ENCODE data around the gene RGS7. TPM values are rescaled to one million over a fixed set of nuclear protein-coding genes. Genes with fewer than 3 reads are reported as not detected.

RGS7 gene
- polyA plus RNA-seq, 2 of the 4 experiments (the other 2 are of a cell fraction) = 0.08 TPM; not detected in 1

GRCh38 chr1:240987928-240988327 lies 369.1 kb downstream of the RGS7 start:
- no peaks in the 10 kb centered on the region for H3K9me3 ChIP-seq
- POLR2A ChIA-PET = no interaction called here
- no peak overlapping the region for H3K4me3 ChIP-seq
- WGBS (ENCODE audit: missing lambda C conversion rate) = 3% methylated on average over 5 of the region's 5 CpGs
- TF ChIP-seq MAFK (IDR thresholded peaks at IDR 0.05; ENCODE audit: partially characterized antibody) (peak; percentile 19), MYC (IDR thresholded peaks at IDR 0.05; ENCODE audit: borderline replicate concordance, low read length) (no peak), FOSL2 (IDR thresholded peaks at IDR 0.05) (no peak), FOSL2 (CRISPR knock-in tag; IDR thresholded peaks at IDR 0.05) (peak; percentile 56), NFE2L2 (conservative IDR thresholded peaks at IDR 0.05; ENCODE audit: low read length) (no peak), BCL3 (IDR thresholded peaks at IDR 0.05) (no peak)
- FAIRE-seq (peak; percentile 65), ATAC-seq (no peak), DNase-seq (ENCODE audit: low read depth in 1 of 2, low spot score in 1 of 2) (peak in 1 of 2 experiments; percentile 10)
- H3K27ac ChIP-seq = no peak overlapping the region
- no peak overlapping the region for H3K4me2 ChIP-seq
- CTCF ChIA-PET = no interaction called here
- no peaks in the 10 kb centered on the region for H3K4me1 ChIP-seq

DNA sequence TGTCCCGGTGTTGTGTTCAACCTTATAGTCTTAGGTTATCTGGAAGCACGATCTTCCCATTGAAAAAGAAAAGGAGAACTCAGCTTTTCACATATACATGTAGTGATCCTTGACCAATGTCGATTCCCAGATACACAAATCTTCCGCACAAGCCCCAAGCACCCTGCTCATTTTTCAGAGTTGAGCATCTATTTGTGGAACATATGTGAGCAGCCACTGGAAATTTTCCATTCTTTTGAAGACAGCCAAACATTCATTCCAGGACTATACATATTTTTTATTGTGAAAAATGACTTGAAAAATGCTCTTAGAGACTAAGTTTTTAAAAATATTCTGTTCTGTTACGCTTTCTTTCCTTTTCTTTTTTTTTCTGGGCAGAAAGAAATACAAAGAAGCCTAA lies 371.9 kb downstream of the RGS7 start:
- ChIA-PET CTCF (no interaction called here), POLR2A (no interaction called here)
- ATAC-seq = no peak
- no peak for FAIRE-seq
- Histone ChIP-seq H3K4me1 (no peaks in the 10 kb centered on the region), H3K9me3 (no peaks in the 10 kb centered on the region), H3K4me3 (no peak overlapping the region), H3K27ac (no peak overlapping the region), H3K4me2 (no peak overlapping the region)
- WGBS (ENCODE audit: missing lambda C conversion rate) = 38% methylated on average over 5 of the region's 5 CpGs
- DNase-seq (ENCODE audit: low read depth in 1 of 2, low spot score in 1 of 2) = no peak
- TF ChIP-seq FOSL2 (IDR thresholded peaks at IDR 0.05) (no peak), FOSL2 (CRISPR knock-in tag; IDR thresholded peaks at IDR 0.05) (no peak), TFCP2L1 (CRISPR knock-in tag; IDR thresholded peaks at IDR 0.05) (no peak), TP53 (CRISPR knock-in tag; IDR thresholded peaks at IDR 0.05) (no peak), MAZ (IDR thresholded peaks at IDR 0.05; ENCODE audit: borderline replicate concordance, low read depth, low read length) (no peak), RARB (CRISPR knock-in tag; IDR thresholded peaks at IDR 0.05) (no peak), BHLHE40 (IDR thresholded peaks at IDR 0.05; ENCODE audit: low read depth, low read length) (no peak), CTCF (IDR thresholded peaks at IDR 0.05) (no peak), ZNF302 (CRISPR knock-in tag; IDR thresholded peaks at IDR 0.05) (no peak), HOXB13 (CRISPR knock-in tag; IDR thresholded peaks at IDR 0.05; ENCODE audit: low read depth) (no peak)
- TF ChIP-seq, protein P1, sequence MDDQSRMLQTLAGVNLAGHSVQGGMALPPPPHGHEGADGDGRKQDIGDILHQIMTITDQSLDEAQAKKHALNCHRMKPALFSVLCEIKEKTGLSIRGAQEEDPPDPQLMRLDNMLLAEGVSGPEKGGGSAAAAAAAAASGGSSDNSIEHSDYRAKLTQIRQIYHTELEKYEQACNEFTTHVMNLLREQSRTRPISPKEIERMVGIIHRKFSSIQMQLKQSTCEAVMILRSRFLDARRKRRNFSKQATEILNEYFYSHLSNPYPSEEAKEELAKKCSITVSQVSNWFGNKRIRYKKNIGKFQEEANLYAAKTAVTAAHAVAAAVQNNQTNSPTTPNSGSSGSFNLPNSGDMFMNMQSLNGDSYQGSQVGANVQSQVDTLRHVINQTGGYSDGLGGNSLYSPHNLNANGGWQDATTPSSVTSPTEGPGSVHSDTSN (IDR thresholded peaks at IDR 0.05) = no peak
- TF ChIP-seq, protein P2, sequence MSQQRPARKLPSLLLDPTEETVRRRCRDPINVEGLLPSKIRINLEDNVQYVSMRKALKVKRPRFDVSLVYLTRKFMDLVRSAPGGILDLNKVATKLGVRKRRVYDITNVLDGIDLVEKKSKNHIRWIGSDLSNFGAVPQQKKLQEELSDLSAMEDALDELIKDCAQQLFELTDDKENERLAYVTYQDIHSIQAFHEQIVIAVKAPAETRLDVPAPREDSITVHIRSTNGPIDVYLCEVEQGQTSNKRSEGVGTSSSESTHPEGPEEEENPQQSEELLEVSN (IDR thresholded peaks at IDR 0.05; ENCODE audit: borderline replicate concordance, low read depth) = no peak

DNA sequence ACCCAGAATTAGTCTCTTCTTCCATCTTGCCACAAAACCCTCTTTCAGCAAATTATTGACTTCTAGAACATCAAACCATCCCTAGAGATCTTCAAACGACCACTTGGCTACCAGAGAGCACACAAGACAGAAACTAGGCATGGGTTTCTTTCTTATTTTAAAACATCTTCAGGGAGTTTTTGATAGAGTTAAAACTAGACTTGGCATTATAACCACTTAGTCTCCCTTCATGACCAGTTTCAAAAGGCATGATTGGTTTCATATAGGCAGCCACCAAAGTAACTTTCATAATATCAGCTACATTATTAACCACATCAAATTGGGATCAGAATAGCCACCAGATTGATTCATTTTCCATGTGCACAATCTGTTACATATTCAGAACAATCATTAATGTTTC lies 376.7 kb downstream of the RGS7 start:
- no peak overlapping the region for H3K27ac ChIP-seq
- TF ChIP-seq REST (IDR thresholded peaks at IDR 0.05) = no peak
- TF ChIP-seq FOSB (CRISPR knock-in tag; IDR thresholded peaks at IDR 0.05) = no peak
- TF ChIP-seq CHD2 (IDR thresholded peaks at IDR 0.05; ENCODE audit: low read length, partially characterized antibody) = no peak
- TF ChIP-seq ESRRA (IDR thresholded peaks at IDR 0.05; ENCODE audit: borderline replicate concordance, low read length) = no peak
- TF ChIP-seq, protein P3, sequence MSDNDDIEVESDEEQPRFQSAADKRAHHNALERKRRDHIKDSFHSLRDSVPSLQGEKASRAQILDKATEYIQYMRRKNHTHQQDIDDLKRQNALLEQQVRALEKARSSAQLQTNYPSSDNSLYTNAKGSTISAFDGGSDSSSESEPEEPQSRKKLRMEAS (IDR thresholded peaks at IDR 0.05) = no peak
- TF ChIP-seq JUNB (IDR thresholded peaks at IDR 0.05) = no peak
- FAIRE-seq (no peak), DNase-seq (ENCODE audit: low read depth in 1 of 2, low spot score in 1 of 2) (no peak), ATAC-seq (no peak)
- no peaks in the 10 kb centered on the region for H3K9me3 ChIP-seq
- 3% methylated on average over 1 of the region's 1 CpG for WGBS (ENCODE audit: missing lambda C conversion rate)
- ChIA-PET POLR2A (no interaction called here), CTCF (interaction anchor here (1.4 kb wide), 1 partner anchor 17 kb away, joined by 4 read pairs; no protein-coding TSS in a partner anchor)
- no peaks in the 10 kb centered on the region for H3K4me1 ChIP-seq
- H3K4me2 ChIP-seq = no peak overlapping the region
- H3K4me3 ChIP-seq = no peak overlapping the region
